Suprapubic skin (tissue), 4 donors: Measurements from ENCODE around the gene GNA12.

Source experiments
- CTCF ChIP-seq, 2 donors: fragments of 200-600 bp in 1 of 2; fragments of 450-650 bp in 1 of 2; sonication (generic) in 1 of 2; IDR thresholded peaks; one replicate each; pipeline ENCODE4 v1.5.1; 2016 to 2019; ENCODE audit warnings: antibody characterized with exemption in 2 of 2, mild to moderate bottlenecking in 1 of 2, moderate library complexity in 1 of 2
- EP300 ChIP-seq: sonication (generic); formaldehyde crosslinking; IDR thresholded peaks from one replicate; pipeline ENCODE4 v1.6.1; 2017; ENCODE audit warnings: antibody characterized with exemption
- POLR2A ChIP-seq, 2 donors: fragments of 450-650 bp; IDR thresholded peaks; one replicate each; pipeline ENCODE4 v1.6.1; 2017; ENCODE audit warnings: antibody characterized with exemption in 2 of 2, mild to moderate bottlenecking in 2 of 2, moderate library complexity in 2 of 2
- POLR2AphosphoS5 ChIP-seq, 3 donors: sonication (generic); formaldehyde crosslinking; IDR thresholded peaks; one replicate each; pipeline ENCODE4 v1.6.1; 2017; ENCODE audit warnings: antibody characterized with exemption in 3 of 3

GRCh38 chr7:2759736-2760097 is 84.4 kb downstream of the GNA12 start:
- TF ChIP-seq CTCF (IDR thresholded peaks at IDR 0.05) (no peak), POLR2AphosphoS5 (IDR thresholded peaks at IDR 0.05) (no peak), EP300 (no peak), POLR2A (IDR thresholded peaks at IDR 0.05) (no peak)
